Urinary bladder (tissue), 4 donors: ENCODE results near the gene LOXL1. TPM values are rescaled to one million over a fixed set of nuclear protein-coding genes. Genes with fewer than 3 reads are reported as not detected.

Experiments
- DNase-seq: peaks from one replicate; pipeline ENCODE4 v3.0.0-alpha.2; 2015; ENCODE audit errors: extremely low spot score
- H3K27ac ChIP-seq: one replicate; pipeline ENCODE4 v1.5.1; 2013; ENCODE audit warnings: low read depth, mild to moderate bottlenecking, moderate library complexity
- H3K36me3 ChIP-seq: one replicate; pipeline ENCODE4 v1.6.1; 2013; ENCODE audit warnings: mild to moderate bottlenecking, moderate library complexity; ENCODE audit not compliant: insufficient read depth
- H3K4me1 ChIP-seq: one replicate; pipeline ENCODE4 v1.6.1; 2013; ENCODE audit warnings: mild to moderate bottlenecking, moderate library complexity; ENCODE audit not compliant: insufficient read depth
- H3K4me3 ChIP-seq: one replicate; pipeline ENCODE4 v1.5.1; 2013; ENCODE audit warnings: low read depth, low read length
- WGBS: extraction: QIAGEN DNeasy Blood & Tissue Kit; methylation state at CpG from one replicate; pipeline ENCODE4 v1.1.7; 2013; 5-methylcytosine and 5-hydroxymethylcytosine counted together
- polyA plus RNA-seq: library from polyadenylated mRNA; stranded (reverse); fragments of 200-250 nt; gene quantifications from one replicate; pipeline ENCODE4 v1.2.3, GENCODE V29; 2013
- total RNA-seq: library from RNA; depleted of rRNA; stranded (reverse); fragments of >200 nt; gene quantifications from one replicate; pipeline ENCODE4 v1.2.3, GENCODE V29; 2014
- donor health status: healthy with polysubstance abuse.
- donor health status: healthy.

The LOXL1 gene
- total and polyA plus RNA-seq, 2 donors = 56.2 to 57.9 TPM

GRCh38 chr15:73922186-73923151 is 3.8 kb upstream of the LOXL1 start:
- no peak overlapping the region for H3K27ac ChIP-seq
- WGBS = 22% methylated on average over 19 of the region's 19 CpGs
- DNase-seq = peak; percentile 59
- H3K4me3 ChIP-seq = no peak overlapping the region
- peaks cover 3% of the 10 kb centered on the region for H3K4me1 ChIP-seq
- H3K36me3 ChIP-seq = no peaks in the 10 kb centered on the region

GRCh38 chr15:73923156-73923487 is 3.1 kb upstream of the LOXL1 start:
- 31% methylated on average over 7 of the region's 7 CpGs for WGBS
- Histone ChIP-seq H3K36me3 (no peaks in the 10 kb centered on the region), H3K4me1 (peaks cover 3% of the 10 kb centered on the region), H3K27ac (no peak overlapping the region), H3K4me3 (no peak overlapping the region)
- no peak for DNase-seq

GRCh38 chr15:73923488-73924164 is 2.6 kb upstream of the LOXL1 start:
- DNase-seq = no peak
- Histone ChIP-seq H3K36me3 (no peaks in the 10 kb centered on the region), H3K4me3 (no peak overlapping the region), H3K4me1 (peaks cover 3% of the 10 kb centered on the region), H3K27ac (peak overlapping the region; percentile 46)
- whole genome bisulfite sequencing = 44% methylated on average over 6 of the region's 6 CpGs

DNA sequence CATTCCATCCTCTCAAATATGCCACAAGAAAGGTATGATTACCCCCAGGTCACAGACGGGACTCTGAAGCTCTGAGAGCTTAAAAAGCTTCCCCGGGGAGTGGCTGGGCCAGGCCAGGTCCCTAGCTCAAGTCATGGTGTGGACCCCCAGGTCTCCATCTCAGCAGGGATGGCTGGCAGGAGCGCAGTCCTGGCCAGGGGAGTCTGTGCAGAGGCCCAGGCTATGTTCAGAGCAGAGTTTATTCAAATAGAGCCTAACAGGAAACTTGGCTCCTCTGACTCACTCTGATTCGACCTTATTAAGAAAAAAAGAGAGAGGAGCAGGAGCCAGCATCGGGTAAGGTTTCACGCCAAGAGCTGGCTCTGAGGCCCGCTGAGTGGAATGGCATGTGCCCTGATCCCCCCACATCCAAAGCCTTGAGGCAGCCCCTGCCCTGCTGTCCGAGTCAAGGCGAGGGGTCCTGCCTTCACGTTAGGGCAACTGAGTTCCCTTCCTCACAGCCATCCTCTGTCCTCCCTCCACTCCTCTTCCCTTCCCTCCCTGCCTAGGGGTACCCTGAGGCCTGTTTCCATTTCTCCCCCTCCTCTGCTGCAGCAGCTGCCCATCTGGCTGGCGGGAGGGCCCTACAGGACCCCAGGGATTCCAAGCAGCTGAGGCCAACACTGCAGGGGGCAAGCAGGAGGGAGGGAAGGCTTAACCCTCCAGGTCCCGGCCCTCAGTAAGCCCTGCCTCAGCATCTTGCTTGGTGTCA is 1.9 kb upstream of the LOXL1 start:
- 12% methylated on average over 12 of the region's 12 CpGs for WGBS
- no peak for DNase-seq
- H3K4me3 ChIP-seq = no peak overlapping the region
- peaks cover 3% of the 10 kb centered on the region for H3K4me1 ChIP-seq
- peak overlapping the region; percentile 46 for H3K27ac ChIP-seq
- no peaks in the 10 kb centered on the region for H3K36me3 ChIP-seq

DNA sequence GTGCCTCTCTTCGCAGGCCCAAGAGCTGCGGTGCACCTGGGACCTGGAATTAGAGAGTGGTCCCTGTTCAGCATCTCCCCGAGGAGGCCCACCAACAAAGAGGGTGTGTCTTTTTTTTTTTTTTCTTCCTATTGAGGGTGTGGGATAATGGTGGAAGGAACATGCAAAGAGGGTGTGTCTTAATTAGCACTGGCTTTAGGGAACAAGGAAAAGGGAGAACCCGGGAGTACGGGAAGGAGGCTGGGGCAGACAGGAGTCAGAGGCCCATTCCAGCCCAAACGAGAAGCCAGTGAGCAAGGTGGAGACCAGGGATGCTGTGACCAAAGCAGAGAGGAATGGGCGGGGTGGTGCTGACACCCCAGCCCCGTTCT is 429 bp upstream of the LOXL1 start:
- peaks cover 3% of the 10 kb centered on the region for H3K4me1 ChIP-seq
- no peaks in the 10 kb centered on the region for H3K36me3 ChIP-seq
- DNase-seq = no peak
- WGBS = 48% methylated on average over 8 of the region's 8 CpGs
- H3K4me3 ChIP-seq = no peak overlapping the region
- H3K27ac ChIP-seq = no peak overlapping the region

DNA sequence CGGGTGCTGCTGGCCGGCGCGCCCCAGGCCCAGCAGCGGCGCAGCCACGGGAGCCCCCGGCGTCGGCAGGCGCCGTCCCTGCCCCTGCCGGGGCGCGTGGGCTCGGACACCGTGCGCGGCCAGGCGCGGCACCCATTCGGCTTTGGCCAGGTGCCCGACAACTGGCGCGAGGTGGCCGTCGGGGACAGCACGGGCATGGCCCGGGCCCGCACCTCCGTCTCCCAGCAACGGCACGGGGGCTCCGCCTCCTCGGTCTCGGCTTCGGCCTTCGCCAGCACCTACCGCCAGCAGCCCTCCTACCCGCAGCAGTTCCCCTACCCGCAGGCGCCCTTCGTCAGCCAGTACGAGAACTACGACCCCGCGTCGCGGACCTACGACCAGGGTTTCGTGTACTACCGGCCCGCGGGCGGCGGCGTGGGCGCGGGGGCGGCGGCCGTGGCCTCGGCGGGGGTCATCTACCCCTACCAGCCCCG is 777 bp downstream of the LOXL1 start:
- no peak for DNase-seq
- H3K4me1 ChIP-seq = peaks cover 3% of the 10 kb centered on the region

DNA sequence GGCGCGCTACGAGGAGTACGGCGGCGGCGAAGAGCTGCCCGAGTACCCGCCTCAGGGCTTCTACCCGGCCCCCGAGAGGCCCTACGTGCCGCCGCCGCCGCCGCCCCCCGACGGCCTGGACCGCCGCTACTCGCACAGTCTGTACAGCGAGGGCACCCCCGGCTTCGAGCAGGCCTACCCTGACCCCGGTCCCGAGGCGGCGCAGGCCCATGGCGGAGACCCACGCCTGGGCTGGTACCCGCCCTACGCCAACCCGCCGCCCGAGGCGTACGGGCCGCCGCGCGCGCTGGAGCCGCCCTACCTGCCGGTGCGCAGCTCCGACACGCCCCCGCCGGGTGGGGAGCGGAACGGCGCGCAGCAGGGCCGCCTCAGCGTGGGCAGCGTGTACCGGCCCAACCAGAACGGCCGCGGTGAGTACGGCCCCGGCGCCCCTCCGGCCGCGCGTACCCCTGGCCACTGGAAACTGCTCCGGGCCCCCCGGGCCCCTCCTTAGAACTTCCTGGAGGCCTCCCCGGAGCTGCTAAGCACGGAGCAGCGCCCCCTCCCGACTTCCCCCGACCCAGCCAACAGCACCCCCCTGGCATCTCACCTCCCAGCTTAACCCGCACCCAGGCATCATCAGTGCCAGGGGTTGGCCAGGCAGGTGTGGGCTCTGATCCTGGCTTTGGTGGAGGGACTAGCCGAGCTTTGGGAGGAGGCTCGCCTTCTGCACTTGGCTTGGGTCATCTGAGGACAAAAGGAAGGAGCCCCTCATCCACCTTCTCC is 1.4 kb downstream of the LOXL1 start:
- no peak for DNase-seq
- Histone ChIP-seq H3K4me3 (peak overlapping the region; percentile 46), H3K4me1 (peaks cover 3% of the 10 kb centered on the region), H3K36me3 (no peaks in the 10 kb centered on the region), H3K27ac (peak overlapping the region; percentile 66)
- WGBS = 1% methylated on average over 78 of the region's 78 CpGs

More for the DNA sequence above, 777 bp downstream of the LOXL1 start:
- H3K4me3 ChIP-seq = peak overlapping the region; percentile 46
- under 1% methylated on average over 65 of the region's 65 CpGs for WGBS
- peak overlapping the region; percentile 66 for H3K27ac ChIP-seq
- no peaks in the 10 kb centered on the region for H3K36me3 ChIP-seq

- Histone ChIP-seq H3K27ac (no peak overlapping the region), H3K36me3 (no peaks in the 10 kb centered on the region), H3K4me1 (peaks cover 3% of the 10 kb centered on the region), H3K4me3 (peak overlapping the region; percentile 46)
- DNase-seq = no peak
- WGBS = 47% methylated on average over 3 of the region's 3 CpGs
These were observed 1.9 kb downstream of the LOXL1 start for GRCh38 chr15:73928241-73928579.

- WGBS = 57% methylated on average over 5 of the region's 5 CpGs
- no peak for DNase-seq
- H3K27ac ChIP-seq = no peak overlapping the region
- no peak overlapping the region for H3K4me3 ChIP-seq
- H3K36me3 ChIP-seq = no peaks in the 10 kb centered on the region
- no peaks in the 10 kb centered on the region for H3K4me1 ChIP-seq
These were observed 2.8 kb downstream of the LOXL1 start for GRCh38 chr15:73928971-73929627.

DNA sequence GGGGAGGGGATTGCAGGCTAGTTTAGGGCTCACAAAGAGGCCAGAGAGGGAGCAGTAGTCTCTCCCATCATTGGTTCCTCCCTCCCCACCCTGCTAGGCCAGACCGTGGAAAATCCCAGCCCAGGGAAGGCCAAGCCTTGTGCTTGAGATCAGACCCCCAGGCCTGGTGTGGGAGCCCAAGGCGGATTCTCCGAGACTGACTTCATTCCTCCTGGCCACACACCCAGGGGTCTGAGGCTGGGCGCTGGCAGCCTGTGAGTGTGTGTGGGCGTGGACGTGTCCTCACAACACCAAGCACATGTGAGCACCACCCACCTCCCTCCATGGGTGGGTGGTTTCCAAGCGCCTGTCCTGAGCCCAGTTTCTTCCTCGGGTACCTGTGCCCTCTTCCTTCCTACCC is 4.1 kb downstream of the LOXL1 start:
- no peak for DNase-seq
- 40% methylated on average over 8 of the region's 8 CpGs for WGBS
- Histone ChIP-seq H3K4me1 (no peaks in the 10 kb centered on the region), H3K36me3 (no peaks in the 10 kb centered on the region), H3K4me3 (no peak overlapping the region), H3K27ac (no peak overlapping the region)

DNA sequence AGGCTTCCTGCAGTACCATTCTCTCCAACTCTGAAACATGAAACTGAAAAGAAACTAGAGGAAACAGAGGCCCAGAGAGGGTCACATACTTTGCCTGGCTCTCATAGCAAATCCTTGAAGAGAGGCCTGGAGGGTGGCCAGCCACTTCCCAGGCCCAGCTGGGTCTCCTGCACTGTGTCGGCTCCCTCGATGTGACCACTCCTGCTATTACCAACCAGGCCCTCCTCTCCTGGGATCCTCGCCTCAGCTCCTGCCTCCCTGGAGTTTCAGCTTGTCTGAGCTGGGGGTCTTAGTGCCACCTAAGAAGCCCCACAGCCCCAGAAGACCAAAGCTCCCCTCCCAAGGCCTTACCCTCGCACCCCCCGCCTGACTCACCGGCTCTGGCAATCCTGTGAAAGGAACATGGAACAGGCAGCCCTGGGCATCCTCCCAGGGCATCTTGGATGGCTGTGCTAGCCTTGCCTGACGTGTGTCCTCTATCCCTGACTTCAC is 4.6 kb downstream of the LOXL1 start:
- H3K4me1 ChIP-seq = no peaks in the 10 kb centered on the region
- WGBS = 59% methylated on average over 7 of the region's 7 CpGs

GRCh38 chr15:73931441-73931840 is 5.2 kb downstream of the LOXL1 start:
- Histone ChIP-seq H3K36me3 (no peaks in the 10 kb centered on the region), H3K4me3 (no peak overlapping the region), H3K4me1 (no peaks in the 10 kb centered on the region), H3K27ac (no peak overlapping the region)
- WGBS = 69% methylated on average over 2 of the region's 2 CpGs
- no peak for DNase-seq

More for the DNA sequence above, 4.6 kb downstream of the LOXL1 start:
- no peak for DNase-seq
- no peaks in the 10 kb centered on the region for H3K36me3 ChIP-seq
- no peak overlapping the region for H3K4me3 ChIP-seq
- no peak overlapping the region for H3K27ac ChIP-seq
